ENCODE results near the gene KCNQ1. TPM values are rescaled to one million over a fixed set of nuclear protein-coding genes. Genes with fewer than 3 reads are reported as not detected.

KCNQ1 gene
- total RNA-seq, 1 experiment from 2014 or later: 2.3 TPM

DNA sequence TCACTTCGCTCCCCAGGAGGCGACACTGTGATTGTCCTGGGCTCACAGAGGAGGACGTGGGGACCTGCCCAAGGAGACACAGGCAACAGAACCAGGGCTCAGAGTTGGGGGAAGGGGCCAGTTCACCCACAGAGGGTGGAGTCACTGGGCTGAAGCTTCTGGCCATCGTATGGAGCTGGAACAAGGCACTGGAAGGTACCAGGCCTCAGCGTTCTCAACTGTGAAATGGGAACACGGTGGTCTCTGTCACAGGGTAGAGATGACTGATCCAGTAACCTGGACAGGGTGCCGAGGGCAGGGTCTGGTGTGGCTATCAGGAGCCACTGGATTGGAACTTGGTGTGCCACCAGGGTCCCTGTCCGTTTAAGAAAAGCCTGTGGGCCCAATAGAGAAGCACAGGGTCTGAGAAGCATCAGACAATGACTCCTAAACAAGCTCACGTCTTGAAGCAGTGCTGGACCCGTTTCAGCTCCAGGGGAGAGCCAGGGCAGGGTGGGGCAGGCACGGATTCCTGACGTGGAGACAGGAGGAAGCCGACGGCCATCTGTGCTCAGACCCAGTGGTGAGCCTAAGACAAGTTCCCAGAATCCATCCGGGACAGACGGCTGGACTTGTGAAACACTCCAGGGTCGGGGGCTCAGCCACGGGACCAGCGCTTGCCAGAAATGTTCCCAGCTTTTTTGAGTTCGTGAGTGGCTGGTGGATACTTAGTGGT lies 280.0 kb downstream of the KCNQ1 start:
- Histone ChIP-seq H3K18ac (ENCODE audit: insufficient read length, low read depth, low read length) (no peak overlapping the region), H3K27me3 (ENCODE audit: insufficient read depth, low read length) (peaks cover 7% of the 10 kb centered on the region; the same call in 1 of the 2 replicates), H2AFZ (ENCODE audit: low read length) (no peak overlapping the region), H3K4me1 (ENCODE audit: insufficient read depth, low read length) (no peaks in the 10 kb centered on the region), H4K91ac (ENCODE audit: insufficient read length, low read depth, low read length) (no peak overlapping the region), H2BK120ac (ENCODE audit: low read depth, low read length, poor library complexity, severe bottlenecking) (no peak overlapping the region), H3K23ac (ENCODE audit: insufficient read length, low read depth, low read length) (no peak overlapping the region), H2AK5ac (ENCODE audit: insufficient read length, low read length) (no peak overlapping the region), H3K9me3 (ENCODE audit: control insufficient read depth, low read depth, low read length) (no peaks in the 10 kb centered on the region), H4K5ac (ENCODE audit: insufficient read length, low read depth, low read length) (no peak overlapping the region), H3K14ac (ENCODE audit: insufficient read depth, low read length) (no peak overlapping the region), H3K4me2 (ENCODE audit: insufficient read depth, insufficient read length, low read length) (no peak overlapping the region), H2BK12ac (ENCODE audit: insufficient read length, low read depth, low read length) (no peak overlapping the region), H4K8ac (replicated peaks; ENCODE audit: insufficient read length, low read depth, low read length) (no peak overlapping the region), H2BK5ac (ENCODE audit: insufficient read length, low read length) (no peak overlapping the region), H3K4ac (ENCODE audit: low read depth, low read length) (no peak overlapping the region), H2BK20ac (ENCODE audit: low read depth, low read length, poor library complexity, severe bottlenecking) (no peak overlapping the region), H3K23me2 (ENCODE audit: insufficient read length, low read depth, low read length, poor library complexity, severe bottlenecking) (no peaks in the 10 kb centered on the region), H4K20me1 (ENCODE audit: control insufficient read depth, insufficient read depth, insufficient read length) (no peaks in the 10 kb centered on the region), H3T11ph (ENCODE audit: low read length) (no peak overlapping the region), H3K27ac (ENCODE audit: insufficient read length, low read depth, low read length) (no peak overlapping the region), H3K9ac (ENCODE audit: extremely low read depth, insufficient read length, low read length) (no peak overlapping the region), H3K56ac (ENCODE audit: insufficient read length, low read depth, low read length) (no peak overlapping the region), H2BK15ac (ENCODE audit: low read depth, low read length) (no peak overlapping the region), H3K79me2 (ENCODE audit: insufficient read depth, low read length) (no peaks in the 10 kb centered on the region), H3K79me1 (ENCODE audit: insufficient read depth, low read depth, low read length, poor library complexity, severe bottlenecking) (no peaks in the 10 kb centered on the region)
- DNase-seq: no peak
- Mint-ChIP-seq H3K4me3 (no peak overlapping the region), H3K27me3 (ENCODE audit: low read depth) (peaks cover 100% of the 10 kb centered on the region), H3K36me3 (ENCODE audit: insufficient read depth in 1 of 3, low read depth in 3 of 3) (no peaks in the 10 kb centered on the region), H3K4me1 (peaks cover 28% of the 10 kb centered on the region in 2 experiments), H3K9me3 (no peaks in the 10 kb centered on the region; a peak in 1 of 5 replicates), H3K27ac (no peak overlapping the region; a peak in 1 of 7 replicates)
- TF ChIP-seq, protein P1, sequence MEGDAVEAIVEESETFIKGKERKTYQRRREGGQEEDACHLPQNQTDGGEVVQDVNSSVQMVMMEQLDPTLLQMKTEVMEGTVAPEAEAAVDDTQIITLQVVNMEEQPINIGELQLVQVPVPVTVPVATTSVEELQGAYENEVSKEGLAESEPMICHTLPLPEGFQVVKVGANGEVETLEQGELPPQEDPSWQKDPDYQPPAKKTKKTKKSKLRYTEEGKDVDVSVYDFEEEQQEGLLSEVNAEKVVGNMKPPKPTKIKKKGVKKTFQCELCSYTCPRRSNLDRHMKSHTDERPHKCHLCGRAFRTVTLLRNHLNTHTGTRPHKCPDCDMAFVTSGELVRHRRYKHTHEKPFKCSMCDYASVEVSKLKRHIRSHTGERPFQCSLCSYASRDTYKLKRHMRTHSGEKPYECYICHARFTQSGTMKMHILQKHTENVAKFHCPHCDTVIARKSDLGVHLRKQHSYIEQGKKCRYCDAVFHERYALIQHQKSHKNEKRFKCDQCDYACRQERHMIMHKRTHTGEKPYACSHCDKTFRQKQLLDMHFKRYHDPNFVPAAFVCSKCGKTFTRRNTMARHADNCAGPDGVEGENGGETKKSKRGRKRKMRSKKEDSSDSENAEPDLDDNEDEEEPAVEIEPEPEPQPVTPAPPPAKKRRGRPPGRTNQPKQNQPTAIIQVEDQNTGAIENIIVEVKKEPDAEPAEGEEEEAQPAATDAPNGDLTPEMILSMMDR (conservative IDR thresholded peaks at IDR 0.05): no peak
- no CpG with 5 or more reads among the region's 20 CpGs for WGBS (ENCODE audit: extremely low coverage, insufficient read length, low lambda C conversion rate)

Measured in H9 (cell line).